AG04449 (cell line): Measurements from ENCODE around the gene DYRK2.

Experiments used
- CTCF ChIA-PET: fragments of 350-600 bp; formaldehyde crosslinking; extraction: SDS; loops from one replicate; lab custom pipeline; 2021; ENCODE audit warnings: antibody characterized with exemption; lab: Yijun Ruan, JAX
- POLR2A ChIA-PET: fragments of 400-600, 350-600 bp; formaldehyde crosslinking; extraction: SDS; loops from one replicate; lab custom pipeline; 2020; ENCODE audit warnings: antibody characterized with exemption, inconsistent platforms; lab: Yijun Ruan, JAX
- DNase-seq: peaks from one replicate; pipeline ENCODE4 v3.0.0-alpha.2; 2010; ENCODE audit warnings: low read depth, low spot score
- H3K4me3 ChIP-seq: 2 replicates; pipeline ENCODE4 v1.5.1; 2011; ENCODE audit warnings: low read depth, mild to moderate bottlenecking, control low read depth, low read length
- CTCF ChIP-seq: IDR thresholded peaks from one replicate; pipeline ENCODE4 v1.5.1; 2011; ENCODE audit warnings: mild to moderate bottlenecking, moderate library complexity, low read length, control low read depth, inconsistent platforms; ENCODE audit not compliant: insufficient read depth; ENCODE audit errors: missing control alignments

Gene DYRK2

GRCh38 chr12:67676624-67677023 is 28.1 kb downstream of the DYRK2 start:
- ChIA-PET POLR2A (interaction anchor here (1.2 kb wide), 1 partner anchor 234 kb away, joined by 3 read pairs; no protein-coding TSS in a partner anchor), CTCF (interaction anchor here (0.8 to 1.5 kb wide), 3 partner anchors 9 to 321 kb away, joined by 3 to 6 read pairs (median 3); no protein-coding TSS in a partner anchor)
- TF ChIP-seq CTCF, result no peak

GRCh38 chr12:67677166-67677565 is 28.6 kb downstream of the DYRK2 start:
- ChIA-PET CTCF (interaction anchor here (0.8 to 1.5 kb wide), 2 partner anchors 9 to 322 kb away, joined by 3 to 6 read pairs; no protein-coding TSS in a partner anchor), POLR2A (interaction anchor here (1.2 kb wide), 1 partner anchor 233 kb away, joined by 3 read pairs; no protein-coding TSS in a partner anchor)
- no peak overlapping the region for H3K4me3 ChIP-seq
- TF ChIP-seq CTCF, result no peak
- no peak for DNase-seq

More at GRCh38 chr12:67676624-67677023, 28.1 kb downstream of the DYRK2 start:
- no peak overlapping the region for H3K4me3 ChIP-seq
- DNase-seq, result no peak

- DNase-seq, result peak; percentile 94
- POLR2A ChIA-PET, result interaction anchor here (0.6 to 0.9 kb wide), 3 partner anchors 25 to 146 kb away, joined by 3 to 5 read pairs (median 3); no protein-coding TSS in a partner anchor
- no peak overlapping the region for H3K4me3 ChIP-seq
- TF ChIP-seq CTCF, result no peak
- CTCF ChIA-PET, result interaction anchor here (1.4 to 1.5 kb wide), 2 partner anchors 12 to 261 kb away, joined by 5 read pairs; no protein-coding TSS in a partner anchor
Observed at GRCh38 chr12:67681105-67681778, 32.7 kb downstream of the DYRK2 start.

GRCh38 chr12:67681941-67682620 is 33.5 kb downstream of the DYRK2 start:
- H3K4me3 ChIP-seq, result no peak overlapping the region
- ChIA-PET POLR2A (interaction anchor here (0.6 kb wide), 2 partner anchors 24 to 91 kb away, joined by 3 to 5 read pairs; no protein-coding TSS in a partner anchor), CTCF (interaction anchor here (1.4 to 1.5 kb wide), 2 partner anchors 11 to 261 kb away, joined by 5 read pairs; no protein-coding TSS in a partner anchor)
- no peak for TF ChIP-seq CTCF
- DNase-seq, result no peak

GRCh38 chr12:67689385-67689784 is 40.8 kb downstream of the DYRK2 start:
- no peak overlapping the region for H3K4me3 ChIP-seq
- CTCF ChIA-PET, result interaction anchor here (0.8 kb wide), 1 partner anchor 254 kb away, joined by 3 read pairs; no protein-coding TSS in a partner anchor
- POLR2A ChIA-PET, result no interaction called here
- TF ChIP-seq CTCF, result no peak
- DNase-seq, result no peak
